ENCODE data around the gene STX1A.

The STX1A gene

GRCh38 chr7:73758581-73759138 lies 39.2 kb upstream of the STX1A start:
- TF ChIP-seq CTCF (IDR thresholded peaks at IDR 0.05; ENCODE audit: low read depth, low read length, missing control alignments), result no peak

GRCh38 chr7:73749931-73750776 lies 30.7 kb upstream of the STX1A start:
- no peak for DNase-seq (ENCODE audit: extremely low read depth, low read depth)
- TF ChIP-seq CTCF (IDR thresholded peaks at IDR 0.05; ENCODE audit: low read depth, low read length, missing control alignments), result no peak
- no peak overlapping the region for H3K4me3 ChIP-seq (replicated peaks; ENCODE audit: low read depth, low read length)

More at GRCh38 chr7:73758581-73759138, 39.2 kb upstream of the STX1A start:
- DNase-seq (ENCODE audit: extremely low read depth, low read depth), result no peak
- H3K4me3 ChIP-seq (replicated peaks; ENCODE audit: low read depth, low read length), result no peak overlapping the region

- no peak for TF ChIP-seq CTCF (IDR thresholded peaks at IDR 0.05; ENCODE audit: low read depth, low read length, missing control alignments)
- no peak for DNase-seq (ENCODE audit: extremely low read depth, low read depth)
- no peak overlapping the region for H3K4me3 ChIP-seq (replicated peaks; ENCODE audit: low read depth, low read length)
Measured at GRCh38 chr7:73746378-73746777, 26.9 kb upstream of the STX1A start.

- H3K4me3 ChIP-seq (replicated peaks; ENCODE audit: low read depth, low read length), result no peak overlapping the region
- DNase-seq (ENCODE audit: extremely low read depth, low read depth), result no peak
- no peak for TF ChIP-seq CTCF (IDR thresholded peaks at IDR 0.05; ENCODE audit: low read depth, low read length, missing control alignments)
Measured at GRCh38 chr7:73742753-73743641, 23.5 kb upstream of the STX1A start.

GRCh38 chr7:73742338-73742752 lies 22.9 kb upstream of the STX1A start:
- DNase-seq (ENCODE audit: extremely low read depth, low read depth), result no peak
- no peak overlapping the region for H3K4me3 ChIP-seq (replicated peaks; ENCODE audit: low read depth, low read length)
- no peak for TF ChIP-seq CTCF (IDR thresholded peaks at IDR 0.05; ENCODE audit: low read depth, low read length, missing control alignments)

GRCh38 chr7:73741600-73741999 lies 22.1 kb upstream of the STX1A start:
- no peak overlapping the region for H3K4me3 ChIP-seq (replicated peaks; ENCODE audit: low read depth, low read length)
- no peak for DNase-seq (ENCODE audit: extremely low read depth, low read depth)
- TF ChIP-seq CTCF (IDR thresholded peaks at IDR 0.05; ENCODE audit: low read depth, low read length, missing control alignments), result no peak

Measured in HFF-Myc (cell line).